ENCODE data around the gene ADK. TPM values are rescaled to one million over a fixed set of nuclear protein-coding genes. Genes with fewer than 3 reads are reported as not detected.

The ADK gene
- total RNA-seq, 1 donor from 2014 or later = 31.9 TPM

- Mint-ChIP-seq H3K27ac (ENCODE audit: unreplicated experiment) (no peak overlapping the region), H3K9me3 (ENCODE audit: low read depth) (no peaks in the 10 kb centered on the region), H3K36me3 (ENCODE audit: low read depth) (peaks cover 4% of the 10 kb centered on the region), H3K27me3 (ENCODE audit: low read depth) (no peaks in the 10 kb centered on the region), H3K4me3 (ENCODE audit: unreplicated experiment) (no peak overlapping the region), H3K4me1 (ENCODE audit: low read depth) (no peaks in the 10 kb centered on the region)
- TF ChIP-seq CTCF (IDR thresholded peaks at IDR 0.05) = no peak
- no peak for DNase-seq (ENCODE audit: low spot score)
These were observed 95.5 kb downstream of the ADK start for GRCh38 chr10:74246495-74246894.

DNA sequence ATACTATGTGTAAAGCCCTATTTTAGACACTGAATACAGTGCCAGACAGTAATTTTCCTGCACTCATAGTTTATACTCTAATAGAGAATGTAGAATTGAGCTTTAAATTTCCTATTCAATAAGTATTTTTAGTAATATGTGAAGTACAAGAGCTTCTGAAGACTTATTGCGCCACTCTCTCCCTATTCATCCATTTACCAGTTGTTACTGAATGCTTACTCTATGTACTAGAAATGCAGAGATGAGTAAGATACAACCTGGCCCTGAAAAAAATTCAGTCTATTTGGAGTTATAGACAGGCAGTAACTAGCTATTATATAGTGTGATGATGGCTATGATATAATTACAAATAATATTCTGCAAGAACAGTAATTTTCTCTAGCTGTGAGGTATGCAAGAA lies 98.8 kb downstream of the ADK start:
- no peak for TF ChIP-seq CTCF (IDR thresholded peaks at IDR 0.05)
- H3K36me3 Mint-ChIP-seq (ENCODE audit: low read depth) = no peaks in the 10 kb centered on the region
- H3K4me1 Mint-ChIP-seq (ENCODE audit: low read depth) = no peaks in the 10 kb centered on the region
- DNase-seq (ENCODE audit: low spot score) = no peak
- no peak overlapping the region for H3K4me3 Mint-ChIP-seq (ENCODE audit: unreplicated experiment)
- H3K27me3 Mint-ChIP-seq (ENCODE audit: low read depth) = no peaks in the 10 kb centered on the region
- no peaks in the 10 kb centered on the region for H3K9me3 Mint-ChIP-seq (ENCODE audit: low read depth)
- no peak overlapping the region for H3K27ac Mint-ChIP-seq (ENCODE audit: unreplicated experiment)

DNA sequence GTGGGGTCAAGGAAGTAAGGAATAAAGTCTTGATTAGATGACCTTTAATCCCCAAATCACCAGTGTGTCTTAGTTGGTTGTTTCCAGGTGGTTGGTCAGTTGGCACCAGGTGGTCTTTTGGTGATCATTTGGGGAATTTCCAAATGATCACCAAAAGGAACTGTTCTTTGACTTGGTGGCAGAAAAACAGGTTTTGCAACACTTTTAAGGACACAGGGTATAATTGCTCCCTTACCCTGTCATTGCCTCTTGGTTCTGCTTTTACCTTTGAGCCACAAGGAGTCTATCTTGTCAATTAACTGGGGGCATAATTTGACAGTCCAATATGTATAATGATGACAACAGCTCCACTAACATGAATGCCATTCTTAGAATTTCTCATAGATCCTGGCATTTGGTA lies 104.2 kb downstream of the ADK start:
- no peaks in the 10 kb centered on the region for H3K9me3 Mint-ChIP-seq (ENCODE audit: low read depth)
- H3K36me3 Mint-ChIP-seq (ENCODE audit: low read depth) = no peaks in the 10 kb centered on the region
- H3K27ac Mint-ChIP-seq (ENCODE audit: unreplicated experiment) = no peak overlapping the region
- no peaks in the 10 kb centered on the region for H3K27me3 Mint-ChIP-seq (ENCODE audit: low read depth)
- H3K4me3 Mint-ChIP-seq (ENCODE audit: unreplicated experiment) = no peak overlapping the region
- peaks cover 8% of the 10 kb centered on the region for H3K4me1 Mint-ChIP-seq (ENCODE audit: low read depth)
- TF ChIP-seq CTCF (IDR thresholded peaks at IDR 0.05) = no peak
- DNase-seq (ENCODE audit: low spot score) = no peak

DNA sequence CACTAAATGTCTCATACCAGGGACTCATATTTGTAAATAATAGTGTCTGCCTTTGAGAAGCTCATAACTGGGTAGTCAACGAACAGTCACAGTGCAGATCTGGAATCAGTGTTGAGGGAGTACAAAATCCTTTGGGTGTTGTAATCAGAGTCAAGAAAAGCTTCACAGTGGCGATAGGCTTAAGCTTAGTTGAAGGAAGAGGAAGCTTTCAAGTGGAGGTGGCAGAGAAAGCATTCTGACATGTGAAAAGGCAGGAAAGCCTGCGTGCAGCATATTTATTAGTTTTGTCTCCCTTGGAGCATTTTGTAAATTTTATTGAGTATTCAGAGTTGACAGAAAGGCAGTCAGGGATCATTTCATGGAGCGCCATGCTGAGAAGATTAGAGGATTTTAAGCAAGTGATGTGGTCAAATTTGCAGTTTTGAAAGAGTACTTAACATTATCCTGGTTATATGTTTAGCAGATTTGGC lies 104.9 kb downstream of the ADK start:
- DNase-seq (ENCODE audit: low spot score) = no peak
- no peaks in the 10 kb centered on the region for H3K9me3 Mint-ChIP-seq (ENCODE audit: low read depth)
- peaks cover 8% of the 10 kb centered on the region for H3K4me1 Mint-ChIP-seq (ENCODE audit: low read depth)
- no peak for TF ChIP-seq CTCF (IDR thresholded peaks at IDR 0.05)
- H3K4me3 Mint-ChIP-seq (ENCODE audit: unreplicated experiment) = no peak overlapping the region
- H3K27ac Mint-ChIP-seq (ENCODE audit: unreplicated experiment) = no peak overlapping the region
- H3K36me3 Mint-ChIP-seq (ENCODE audit: low read depth) = no peaks in the 10 kb centered on the region
- no peaks in the 10 kb centered on the region for H3K27me3 Mint-ChIP-seq (ENCODE audit: low read depth)

DNA sequence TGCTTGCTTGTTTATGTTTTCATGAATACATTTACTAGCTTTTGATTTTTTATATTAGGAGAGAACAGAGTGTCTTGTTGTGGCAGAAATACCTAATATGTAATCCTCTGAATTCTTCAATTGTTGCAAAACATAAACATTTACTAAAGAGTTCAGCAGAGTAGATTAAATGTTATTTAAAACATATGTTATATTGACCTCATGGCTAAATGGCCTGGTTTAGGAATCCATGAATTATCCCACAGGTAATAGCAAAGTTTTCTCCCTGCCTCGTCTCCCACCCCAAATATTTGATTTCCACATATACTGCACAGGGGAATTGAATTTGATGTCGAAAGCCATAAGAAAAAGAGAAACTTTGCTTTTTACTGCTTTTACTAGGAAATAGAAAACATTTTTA lies 111.8 kb downstream of the ADK start:
- Mint-ChIP-seq H3K27ac (ENCODE audit: unreplicated experiment) (no peak overlapping the region), H3K4me3 (ENCODE audit: unreplicated experiment) (no peak overlapping the region), H3K4me1 (ENCODE audit: low read depth) (peaks cover 16% of the 10 kb centered on the region), H3K36me3 (ENCODE audit: low read depth) (no peaks in the 10 kb centered on the region), H3K9me3 (ENCODE audit: low read depth) (no peaks in the 10 kb centered on the region), H3K27me3 (ENCODE audit: low read depth) (no peaks in the 10 kb centered on the region)
- no peak for DNase-seq (ENCODE audit: low spot score)
- TF ChIP-seq CTCF (IDR thresholded peaks at IDR 0.05) = no peak

Data from chondrocyte (in vitro differentiated cells).